GM21528 (cell line): Measurements from ENCODE around the gene OTOS.

ENCODE experiments used
- ATAC-seq: cut with Tn5 transposase; IDR thresholded peaks from one replicate; pipeline ENCODE4 v1.9.1; 2021; ENCODE audit warnings: mild to moderate bottlenecking, moderate library complexity; ENCODE audit not compliant: unreplicated experiment, low FRiP score

Gene OTOS

GRCh38 chr2:240154606-240155005, 14.1 kb upstream of the OTOS start:
- ATAC-seq, result no peak

GRCh38 chr2:240153418-240153817, 13.0 kb upstream of the OTOS start:
- ATAC-seq, result no peak

DNA sequence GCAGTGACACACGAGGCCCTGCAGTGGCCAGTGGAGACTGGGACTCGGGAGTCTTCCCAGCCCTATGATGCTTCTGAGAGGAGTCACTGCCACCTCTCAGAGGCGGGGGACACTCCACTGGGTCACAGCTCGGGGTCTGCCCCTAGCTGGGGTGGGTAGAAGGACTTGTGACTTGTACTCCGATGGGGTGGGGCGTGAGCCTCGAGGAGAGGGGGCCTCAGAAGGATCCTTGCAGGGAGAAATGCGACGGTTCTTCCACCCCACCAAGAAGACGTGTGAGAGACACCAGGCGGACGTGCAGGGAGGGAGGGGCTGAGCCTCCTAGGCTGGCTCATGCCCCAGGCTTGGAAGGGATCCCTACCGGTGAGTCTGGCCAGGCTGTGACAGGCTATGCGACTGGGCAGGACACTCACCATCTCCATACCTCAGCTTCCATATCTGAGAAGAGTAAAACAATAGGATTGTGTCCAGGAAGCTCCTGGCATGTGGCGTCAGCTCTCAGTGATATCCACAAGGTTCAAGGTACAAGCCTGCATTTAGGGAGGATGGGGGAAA, 11.1 kb upstream of the OTOS start:
- ATAC-seq, result no peak

- ATAC-seq, result no peak
Measured at GRCh38 chr2:240149943-240150784, 9.7 kb upstream of the OTOS start.

DNA sequence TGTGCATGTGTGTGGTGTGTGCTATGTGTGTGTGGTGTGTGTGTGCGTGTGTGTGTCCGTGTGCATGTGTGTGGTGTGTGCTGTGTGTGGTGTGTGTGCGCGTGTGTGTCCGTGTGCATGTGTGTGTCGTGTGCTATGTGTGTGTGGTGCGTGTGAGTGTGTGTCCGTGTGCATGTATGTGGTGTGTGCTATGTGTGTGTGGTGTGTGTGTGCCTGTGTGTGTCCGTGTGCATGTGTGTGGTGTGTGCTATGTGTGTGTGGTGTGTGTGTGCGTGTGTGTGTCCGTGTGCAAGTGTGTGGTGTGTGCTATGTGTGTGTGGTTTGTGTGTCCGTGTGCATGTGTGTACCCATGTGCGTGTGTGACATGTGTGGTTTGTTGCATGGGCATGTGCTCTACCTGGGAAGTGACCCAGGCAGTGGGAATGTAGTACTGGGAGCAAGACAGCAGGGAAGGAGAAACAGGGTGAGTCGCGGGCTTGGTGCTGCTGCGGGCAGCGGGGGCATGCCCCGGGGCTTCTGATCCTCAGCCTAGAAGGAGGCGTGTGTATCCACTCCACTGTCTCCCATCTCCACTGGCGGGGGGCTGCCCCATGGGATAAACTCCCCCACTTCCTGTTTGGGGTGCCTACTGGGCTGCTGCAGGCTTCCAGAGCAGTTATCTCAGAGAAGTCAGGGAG, 7.6 kb upstream of the OTOS start:
- no peak for ATAC-seq

GRCh38 chr2:240147382-240147781, 6.9 kb upstream of the OTOS start:
- no peak for ATAC-seq

DNA sequence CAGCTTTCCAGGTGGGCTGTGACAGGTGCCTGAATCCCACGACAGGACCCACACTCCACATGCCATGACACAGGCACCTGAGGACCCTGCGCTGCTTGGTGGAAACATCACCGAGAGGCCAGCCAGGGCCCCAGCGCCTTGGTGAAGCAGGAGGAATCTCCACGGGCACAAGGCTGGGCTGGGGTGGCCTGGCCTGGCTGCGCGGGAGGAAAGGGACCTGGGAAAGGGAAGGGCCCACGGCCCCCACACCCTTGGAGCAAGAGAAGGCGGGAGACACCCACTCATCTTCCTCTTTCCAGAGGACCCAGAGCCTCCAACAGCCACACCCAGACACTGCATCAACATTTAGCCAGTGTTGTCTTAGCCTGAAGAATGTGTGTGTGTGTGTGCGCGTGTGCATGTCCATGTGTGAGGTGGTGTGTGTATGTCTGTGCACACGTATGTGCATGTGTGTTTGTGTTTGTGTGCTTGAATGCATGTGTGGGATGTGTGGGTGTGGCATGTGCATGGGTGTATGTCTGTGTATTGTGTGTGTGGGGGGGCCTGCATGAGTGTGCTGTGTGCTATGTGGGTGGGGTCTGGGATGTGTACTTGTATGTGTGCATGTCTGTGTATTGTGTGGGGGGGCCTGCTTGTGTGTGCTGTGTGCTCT, 6.3 kb upstream of the OTOS start:
- no peak for ATAC-seq

- no peak for ATAC-seq
Measured at GRCh38 chr2:240146141-240146561, 5.7 kb upstream of the OTOS start.

DNA sequence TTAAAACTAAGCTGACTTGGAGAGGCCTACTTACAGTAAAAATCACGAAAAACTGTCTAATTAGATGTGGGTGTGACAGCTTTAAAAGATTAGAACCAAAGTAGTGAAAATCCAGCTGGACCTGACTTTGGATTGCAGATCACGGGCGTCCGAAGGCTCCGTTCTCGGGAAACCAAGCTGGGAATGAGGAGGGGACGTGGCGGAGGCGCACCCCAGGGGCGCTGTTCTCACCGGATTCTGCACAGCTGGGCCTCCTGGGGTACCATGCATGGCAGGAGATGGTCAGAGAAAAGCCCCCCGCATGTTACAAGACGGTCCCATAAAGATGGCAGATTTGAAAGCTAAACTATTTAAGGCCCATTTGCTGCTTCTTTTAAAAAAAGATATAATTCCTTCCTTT, 5.0 kb upstream of the OTOS start:
- ATAC-seq, result no peak

DNA sequence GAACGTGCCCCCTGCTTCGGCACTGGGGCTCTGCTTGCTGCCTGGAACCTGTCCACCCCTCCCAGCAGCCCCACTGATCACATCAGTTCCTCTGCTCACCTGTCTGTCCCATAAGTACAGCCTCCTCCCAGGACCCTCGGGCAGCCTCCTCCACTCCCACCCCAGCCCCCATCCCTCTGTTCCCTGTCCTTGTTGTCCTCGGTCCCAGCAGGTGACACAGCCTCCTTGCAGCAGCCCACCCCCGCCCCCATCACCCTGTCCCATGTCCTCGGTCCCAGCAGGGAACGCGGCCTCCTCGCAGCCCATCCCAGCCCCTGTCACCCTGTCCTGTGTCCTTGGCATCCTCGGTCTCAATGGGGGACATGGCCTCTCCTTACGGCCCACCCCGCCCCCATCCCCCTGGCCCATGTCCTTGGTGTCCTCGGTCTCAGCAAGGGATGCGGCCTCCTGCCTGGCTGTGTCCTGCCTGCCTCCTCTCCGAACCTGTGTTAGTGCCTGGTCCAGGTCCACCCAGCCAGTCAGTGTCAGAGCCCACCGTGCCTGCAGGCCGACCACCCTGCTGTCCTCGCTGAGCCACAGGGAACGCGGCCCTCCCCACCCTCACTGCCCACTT, 4.3 kb upstream of the OTOS start:
- ATAC-seq, result no peak

DNA sequence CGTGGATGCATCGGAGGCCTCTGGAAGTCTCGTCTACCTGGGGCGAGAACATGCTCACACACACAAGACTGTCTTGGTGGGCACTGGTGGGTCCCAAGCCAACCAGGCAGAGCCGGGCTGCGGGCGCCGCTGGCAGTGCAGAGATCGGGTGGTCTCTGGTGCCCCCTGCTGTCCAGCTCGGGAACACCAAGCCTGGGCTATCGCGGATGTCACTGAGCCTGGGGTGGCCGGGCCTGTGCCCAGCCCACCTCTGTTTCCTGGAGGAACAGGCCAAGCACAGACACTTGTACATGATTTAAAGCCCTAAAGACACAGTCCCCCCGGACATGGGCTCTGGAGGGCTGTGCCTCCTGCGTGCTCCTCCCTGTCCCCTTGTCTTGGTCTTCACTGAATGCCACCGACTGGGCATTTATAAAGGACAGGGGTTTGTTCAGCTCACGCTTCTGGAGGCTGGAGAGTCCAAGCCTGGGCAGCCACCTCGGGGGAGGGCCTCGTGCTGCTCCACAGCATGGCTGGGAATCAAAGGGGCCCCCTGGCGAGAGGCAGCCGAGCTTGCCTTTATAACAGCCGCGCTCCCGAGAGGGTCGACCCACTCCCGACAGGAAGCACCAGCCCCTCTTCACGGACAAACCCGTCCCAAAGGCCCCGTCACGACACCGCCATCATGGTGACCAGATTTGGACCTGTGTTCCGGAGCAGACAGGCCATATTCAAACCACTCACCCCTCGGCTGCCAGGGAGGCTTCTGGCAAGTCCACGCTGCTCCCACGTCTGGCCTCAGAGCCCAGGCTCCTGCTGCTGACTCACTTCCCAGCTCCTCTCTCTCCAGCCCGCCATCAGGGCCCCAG, 3.6 kb upstream of the OTOS start:
- ATAC-seq, result peak; percentile 69

DNA sequence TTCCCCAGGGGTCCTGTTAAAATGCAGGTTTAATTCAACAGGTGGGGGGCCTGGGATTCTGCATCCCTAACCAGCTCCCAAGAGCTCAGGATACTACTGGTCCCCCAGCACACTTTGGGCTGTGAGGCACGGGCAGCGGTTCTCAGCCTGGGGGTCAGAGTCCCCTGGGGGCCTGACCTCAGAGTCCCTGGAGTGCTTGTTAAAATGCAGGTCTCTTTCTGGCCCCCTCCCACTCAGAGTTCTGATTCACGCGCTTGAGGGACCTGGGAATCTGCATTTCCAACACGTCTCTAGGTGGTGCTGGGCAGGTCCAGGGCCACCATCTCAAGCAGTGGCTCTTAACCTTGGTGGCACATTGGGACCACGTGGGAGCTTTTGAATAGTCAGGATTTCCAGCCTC, 2.8 kb upstream of the OTOS start:
- ATAC-seq, result no peak

DNA sequence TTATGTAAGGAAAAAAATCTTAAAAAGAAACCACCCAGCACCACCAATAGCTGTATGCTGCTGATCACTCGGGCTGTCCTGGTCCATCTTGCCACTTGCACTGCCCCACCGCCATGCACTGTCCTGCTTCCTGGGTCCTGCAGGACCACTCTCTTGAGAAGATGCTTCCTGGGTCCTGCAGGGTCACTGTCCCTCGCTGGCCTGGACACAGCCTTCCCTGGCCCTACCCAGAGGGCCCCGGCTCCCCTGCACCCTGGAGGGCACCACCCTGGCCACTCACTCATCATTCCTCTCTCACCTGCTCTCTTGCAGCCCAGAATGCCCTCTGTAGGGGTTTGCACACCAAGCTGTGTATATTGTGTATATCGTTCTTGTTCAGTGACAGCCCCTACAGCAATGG, 2.4 kb upstream of the OTOS start:
- no peak for ATAC-seq

DNA sequence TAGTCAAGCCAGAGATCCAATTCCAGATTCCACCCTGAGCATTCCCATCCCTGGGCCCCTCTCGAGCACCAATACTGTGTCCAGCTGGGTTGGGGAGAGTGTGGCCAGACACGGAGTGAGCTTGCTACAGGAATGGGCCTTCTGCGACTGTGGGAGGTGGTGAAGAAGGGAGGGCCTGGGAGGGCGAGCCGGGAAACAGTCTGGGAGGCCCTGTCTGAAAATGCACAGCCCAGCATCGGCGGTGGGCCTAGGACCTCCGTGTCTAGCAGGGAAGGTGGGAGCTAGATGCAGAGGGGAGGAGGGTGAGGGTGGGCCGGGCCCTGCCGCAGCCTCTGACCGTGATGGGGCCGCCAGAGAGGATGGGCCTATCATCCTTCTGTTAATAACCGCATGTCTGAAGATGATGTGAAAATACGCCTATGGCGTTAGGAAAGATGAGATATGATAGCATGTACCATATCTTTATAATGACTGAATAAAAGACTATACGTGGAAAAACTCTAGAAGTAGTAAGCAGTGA, 1.9 kb upstream of the OTOS start:
- ATAC-seq, result no peak

GRCh38 chr2:240141736-240142135, 1.3 kb upstream of the OTOS start:
- no peak for ATAC-seq

DNA sequence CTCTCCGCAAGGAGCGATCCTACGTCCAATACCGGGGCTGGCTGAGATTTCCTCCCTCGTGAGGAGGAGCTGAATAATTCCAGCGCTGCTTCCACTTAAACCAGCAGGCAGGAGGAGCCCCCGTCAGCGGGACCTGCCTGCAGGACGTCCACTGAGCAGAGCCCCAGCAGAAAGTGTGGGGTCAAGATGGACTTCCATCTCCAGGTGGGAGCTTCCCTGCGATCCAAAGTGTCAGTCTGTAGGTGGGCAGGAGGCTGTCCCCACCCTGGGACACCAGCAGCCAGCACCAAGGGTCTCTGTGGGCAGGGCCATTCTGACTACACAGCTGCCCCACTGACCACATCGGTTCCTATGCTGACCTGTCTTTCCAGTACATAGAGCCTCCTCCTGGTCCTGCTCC, 462 bp upstream of the OTOS start:
- no peak for ATAC-seq

- no peak for ATAC-seq
Measured at GRCh38 chr2:240139666-240140393, 628 bp downstream of the OTOS start.

GRCh38 chr2:240139011-240139441, 1.4 kb downstream of the OTOS start:
- ATAC-seq, result no peak
